ENCODE data around the gene SCT. TPM values are rescaled to one million over a fixed set of nuclear protein-coding genes. Genes with fewer than 3 reads are reported as not detected.
A peak's percentile ranks its signal among the peaks of the same experiment; 100 is the strongest.

SCT gene
- total RNA-seq (2014; rRNA removed; shearing (Covaris generic)) (not detected in 2 replicates), polyA plus RNA-seq (2016; fragmentation: Nextera tagmentation; extraction: Ambion mirVana) (not detected in 2 replicates)

DNA sequence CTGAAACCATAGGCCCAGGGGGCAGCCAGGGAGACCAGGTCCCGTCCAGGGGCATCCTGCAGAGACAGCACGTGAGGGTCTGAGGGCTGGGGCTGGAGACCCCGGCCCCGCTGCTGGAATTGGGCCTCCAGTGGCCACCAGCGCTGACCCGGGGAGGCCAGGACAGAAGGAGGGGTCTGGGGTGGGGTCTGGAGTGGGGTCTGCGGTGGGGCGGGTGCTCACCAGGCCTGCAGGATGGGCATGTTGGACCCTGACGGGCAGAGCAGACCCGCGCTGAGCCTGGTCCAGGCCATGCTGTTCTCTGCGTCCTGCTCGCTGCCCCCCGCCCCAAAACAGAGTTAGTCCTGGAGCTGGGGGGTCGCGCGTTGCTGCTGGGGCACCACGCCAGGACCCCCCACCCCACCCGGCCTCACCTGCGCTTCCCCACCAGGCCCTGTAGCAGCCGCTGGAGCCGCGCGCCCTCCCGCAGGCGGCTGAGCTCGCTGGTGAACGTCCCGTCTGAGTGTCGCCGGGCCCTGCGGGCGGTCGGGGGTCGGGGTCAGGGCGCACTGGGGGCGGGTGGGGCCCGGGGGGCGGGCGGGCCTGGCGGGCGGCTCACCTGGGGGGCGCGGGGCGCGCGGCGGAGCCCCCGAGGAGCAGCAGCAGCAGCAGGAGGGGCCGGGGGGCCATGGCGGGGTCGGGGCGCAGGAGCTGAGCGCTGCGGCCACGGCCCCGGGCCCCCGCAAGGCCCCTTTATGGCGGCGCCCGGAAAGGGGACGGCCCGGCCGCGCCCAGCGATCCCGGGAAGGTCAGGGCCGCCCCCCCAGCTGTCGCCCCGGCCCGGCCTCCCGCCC, at the start of gene SCT:
Gene SCT, minus strand, starts transcription at position 707 of the 833 bp plus-strand sequence. Its CDS starts 38 bp downstream, at position 669.
- 17 to 25% methylated on average over 21 to 53 of the region's 72 CpGs for WGBS, 2 experiments (ENCODE audit: low coverage in 1 of 2, low lambda C conversion rate in 2 of 2, missing lambda C conversion rate in 2 of 2)
- TF ChIP-seq EZH2phosphoT487 (IDR thresholded peaks at IDR 0.05; ENCODE audit: insufficient read depth, low read depth), result no peak
- no peak for TF ChIP-seq EZH2 (IDR thresholded peaks at IDR 0.05; ENCODE audit: insufficient read depth, poor library complexity, severe bottlenecking)
- Histone ChIP-seq H3K36me3 (ENCODE audit: low read depth) (no peaks in the 10 kb centered on the region), H3K9me3 (ENCODE audit: low read depth) (no peaks in the 10 kb centered on the region), H3K27ac (no peak within 1 kb of the TSS), H4K20me1 (ENCODE audit: insufficient read depth) (no peaks in the 10 kb centered on the region), H3K27me3 (replicated peaks; ENCODE audit: insufficient read depth) (no peaks in the 10 kb centered on the region), H3K4me3 (no peak within 1 kb of the TSS), H3K9me2 (ENCODE audit: insufficient read depth) (no peaks in the 10 kb centered on the region), H3F3A (ENCODE audit: insufficient read depth) (peaks cover 10% of the 10 kb centered on the region), H3K4me1 (ENCODE audit: insufficient read depth) (peaks cover 5% of the 10 kb centered on the region), H3K9ac (no peak within 1 kb of the TSS), H2AFZ (no peak within 1 kb of the TSS), H3K4me2 (ENCODE audit: unreplicated experiment) (no peak within 1 kb of the TSS), H3K79me2 (ENCODE audit: insufficient read depth) (no peaks in the 10 kb centered on the region)
- in situ Hi-C loops (cut with MboI), result no loop called here
- DNase-seq, result no peak

GRCh38 chr11:674406-674805, 47.4 kb upstream of the SCT start:
- TF ChIP-seq EZH2phosphoT487 (IDR thresholded peaks at IDR 0.05; ENCODE audit: insufficient read depth, low read depth) (no peak), EZH2 (IDR thresholded peaks at IDR 0.05; ENCODE audit: insufficient read depth, poor library complexity, severe bottlenecking) (no peak)

DNA sequence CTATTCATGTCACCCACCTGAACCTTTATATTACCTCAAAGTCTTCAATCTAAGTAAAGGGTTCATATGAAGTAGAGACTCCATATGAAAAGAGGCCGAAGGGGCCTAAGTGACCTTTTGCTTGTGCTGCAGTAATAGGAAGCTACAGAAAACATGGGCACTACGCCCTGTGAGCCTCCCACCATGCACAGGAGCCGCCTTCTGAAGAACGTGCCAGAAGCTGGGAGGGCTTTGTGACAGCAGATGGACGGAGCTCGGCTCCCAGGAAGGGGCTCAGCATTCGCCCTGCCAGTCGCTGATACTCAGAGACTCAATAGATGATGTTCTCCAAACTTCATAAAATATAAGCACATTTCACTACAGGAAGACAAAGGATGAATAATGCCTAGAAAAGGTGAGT, 46.9 kb upstream of the SCT start:
- peaks cover 14% of the 10 kb centered on the region for H3K36me3 ChIP-seq (ENCODE audit: low read depth)
- H3K27ac ChIP-seq, result no peak overlapping the region
- no peak overlapping the region for H3K9ac ChIP-seq
- no peak overlapping the region for H3K4me3 ChIP-seq
- no peak overlapping the region for H2AFZ ChIP-seq
- no peaks in the 10 kb centered on the region for H3K9me3 ChIP-seq (ENCODE audit: low read depth)
- H3K27me3 ChIP-seq (replicated peaks; ENCODE audit: insufficient read depth), result no peaks in the 10 kb centered on the region
- no peaks in the 10 kb centered on the region for H3K79me2 ChIP-seq (ENCODE audit: insufficient read depth)
- DNase-seq, result no peak
- no peaks in the 10 kb centered on the region for H3F3A ChIP-seq (ENCODE audit: insufficient read depth)
- in situ Hi-C loops (cut with MboI), result no loop called here
- TF ChIP-seq EZH2 (IDR thresholded peaks at IDR 0.05; ENCODE audit: insufficient read depth, poor library complexity, severe bottlenecking), result no peak
- TF ChIP-seq EZH2phosphoT487 (IDR thresholded peaks at IDR 0.05; ENCODE audit: insufficient read depth, low read depth), result no peak
- no peaks in the 10 kb centered on the region for H3K4me1 ChIP-seq (ENCODE audit: insufficient read depth)
- H3K9me2 ChIP-seq (ENCODE audit: insufficient read depth), result no peaks in the 10 kb centered on the region
- H4K20me1 ChIP-seq (ENCODE audit: insufficient read depth), result no peaks in the 10 kb centered on the region
- WGBS, 2 experiments (ENCODE audit: low coverage in 1 of 2, low lambda C conversion rate in 2 of 2, missing lambda C conversion rate in 2 of 2), result 87 to 88% methylated on average over 8 of the region's 8 CpGs
- no peak overlapping the region for H3K4me2 ChIP-seq (ENCODE audit: unreplicated experiment)

More at GRCh38 chr11:674406-674805, 47.4 kb upstream of the SCT start:
- Histone ChIP-seq H3K27me3 (replicated peaks; ENCODE audit: insufficient read depth) (no peaks in the 10 kb centered on the region), H3F3A (ENCODE audit: insufficient read depth) (no peaks in the 10 kb centered on the region), H3K4me3 (no peak overlapping the region), H3K9me3 (ENCODE audit: low read depth) (no peaks in the 10 kb centered on the region), H3K9ac (no peak overlapping the region), H3K36me3 (ENCODE audit: low read depth) (peaks cover 14% of the 10 kb centered on the region), H4K20me1 (ENCODE audit: insufficient read depth) (no peaks in the 10 kb centered on the region), H3K4me2 (ENCODE audit: unreplicated experiment) (no peak overlapping the region), H2AFZ (no peak overlapping the region), H3K9me2 (ENCODE audit: insufficient read depth) (no peaks in the 10 kb centered on the region), H3K27ac (no peak overlapping the region), H3K4me1 (ENCODE audit: insufficient read depth) (no peaks in the 10 kb centered on the region), H3K79me2 (ENCODE audit: insufficient read depth) (no peaks in the 10 kb centered on the region)
- 96% methylated on average over 17 of the region's 17 CpGs for WGBS, 2 experiments (ENCODE audit: low coverage in 1 of 2, low lambda C conversion rate in 2 of 2, missing lambda C conversion rate in 2 of 2)
- in situ Hi-C loops (cut with MboI), result no loop called here
- DNase-seq, result no peak

GRCh38 chr11:665704-666281, 38.8 kb upstream of the SCT start:
- no peaks in the 10 kb centered on the region for H3K9me3 ChIP-seq (ENCODE audit: low read depth)
- H3K9ac ChIP-seq, result peak overlapping the region; percentile 64
- peaks cover 17% of the 10 kb centered on the region for H3K79me2 ChIP-seq (ENCODE audit: insufficient read depth)
- H3K27ac ChIP-seq, result peak overlapping the region; percentile 74
- TF ChIP-seq EZH2phosphoT487 (IDR thresholded peaks at IDR 0.05; ENCODE audit: insufficient read depth, low read depth) (no peak), EZH2 (IDR thresholded peaks at IDR 0.05; ENCODE audit: insufficient read depth, poor library complexity, severe bottlenecking) (no peak)
- no peaks in the 10 kb centered on the region for H3K36me3 ChIP-seq (ENCODE audit: low read depth)
- H3K4me2 ChIP-seq (ENCODE audit: unreplicated experiment), result peak overlapping the region; percentile 41
- no peaks in the 10 kb centered on the region for H3K27me3 ChIP-seq (replicated peaks; ENCODE audit: insufficient read depth)
- H3K4me3 ChIP-seq, result peak overlapping the region; percentile 29; the same call in 1 of the 2 replicates
- H3K9me2 ChIP-seq (ENCODE audit: insufficient read depth), result no peaks in the 10 kb centered on the region
- in situ Hi-C loops (cut with MboI), result no loop called here
- H3K4me1 ChIP-seq (ENCODE audit: insufficient read depth), result peaks cover 14% of the 10 kb centered on the region
- H4K20me1 ChIP-seq (ENCODE audit: insufficient read depth), result no peaks in the 10 kb centered on the region
- peak; percentile 91 for DNase-seq
- 18% methylated on average over 11 of the region's 11 CpGs for WGBS, 2 experiments (ENCODE audit: low coverage in 1 of 2, low lambda C conversion rate in 2 of 2, missing lambda C conversion rate in 2 of 2)
- H2AFZ ChIP-seq, result peak overlapping the region; percentile 45
- H3F3A ChIP-seq (ENCODE audit: insufficient read depth), result peaks cover 10% of the 10 kb centered on the region

Data from GM23248 (cell line).